MCF 10A (cell line): ENCODE measurements around the gene INVS. TPM values are rescaled to one million over a fixed set of nuclear protein-coding genes. Genes with fewer than 3 reads are reported as not detected.

Source experiments
- BruUV-seq: library from RNA; stranded (reverse); fragments of 400-500 nt; replicated peaks from 2 replicates; lab custom pipeline; 2021; lab: Mats Ljungman, UMichigan
- CTCF ChIA-PET: fragments of 300-600 bp; sonication (Branson Sonifier 250); formaldehyde crosslinking; extraction: SDS; loops from one replicate; lab custom pipeline; 2021; ENCODE audit warnings: antibody characterized with exemption, inconsistent platforms; lab: Yijun Ruan, JAX
- POLR2A ChIA-PET: fragments of 300-600, 350-650 bp; sonication (Branson Sonifier 250); formaldehyde crosslinking; extraction: SDS; loops from one replicate; lab custom pipeline; 2020; ENCODE audit warnings: antibody characterized with exemption, inconsistent platforms; lab: Yijun Ruan, JAX
- DNase-seq: peaks from one replicate; pipeline ENCODE4 v3.0.0-alpha.2; 2018; ENCODE audit not compliant: unreplicated experiment
- H3K27ac Mint-ChIP-seq: one replicate; pipeline ENCODE4 v1.8.0; 2022; ENCODE audit warnings: mild to moderate bottlenecking, low read depth, mixed read lengths; ENCODE audit not compliant: unreplicated experiment
- H3K27me3 Mint-ChIP-seq: one replicate; pipeline ENCODE4 v1.8.0; 2022; ENCODE audit warnings: mixed read lengths; ENCODE audit not compliant: insufficient read depth, unreplicated experiment
- H3K36me3 Mint-ChIP-seq: one replicate; pipeline ENCODE4 v1.8.0; 2022; ENCODE audit warnings: mild to moderate bottlenecking, moderate library complexity, mixed read lengths; ENCODE audit not compliant: insufficient read depth, unreplicated experiment
- H3K4me1 Mint-ChIP-seq: one replicate; pipeline ENCODE4 v1.8.0; 2022; ENCODE audit warnings: mixed read lengths; ENCODE audit not compliant: insufficient read depth, unreplicated experiment
- H3K4me3 Mint-ChIP-seq: one replicate; pipeline ENCODE4 v1.8.0; 2022; ENCODE audit warnings: mild to moderate bottlenecking, moderate library complexity, mixed read lengths; ENCODE audit not compliant: unreplicated experiment
- H3K9me3 Mint-ChIP-seq: one replicate; pipeline ENCODE4 v1.8.0; 2022; ENCODE audit warnings: mixed read lengths; ENCODE audit not compliant: unreplicated experiment
- intact Hi-C: fragments of 100-400 bp; cut with micrococcal nuclease; formaldehyde crosslinking; loops from 2 replicates; pipeline ENCODE4 v1.14.1; 2022
- total RNA-seq: library from RNA; stranded (reverse); gene quantifications from 2 replicates; pipeline ENCODE4 v1.2.3, GENCODE V29; 2022
- TF ChIP-seq, protein P1 (sequence below): fragments of 200-600 bp; IDR thresholded peaks from one replicate; pipeline ENCODE4 v1.8.0; 2022; ENCODE audit warnings: antibody characterized with exemption, mild to moderate bottlenecking; ENCODE audit not compliant: unreplicated experiment

Gene INVS
- total RNA-seq, 1 experiment from 2014 or later = 21.9 TPM

DNA sequence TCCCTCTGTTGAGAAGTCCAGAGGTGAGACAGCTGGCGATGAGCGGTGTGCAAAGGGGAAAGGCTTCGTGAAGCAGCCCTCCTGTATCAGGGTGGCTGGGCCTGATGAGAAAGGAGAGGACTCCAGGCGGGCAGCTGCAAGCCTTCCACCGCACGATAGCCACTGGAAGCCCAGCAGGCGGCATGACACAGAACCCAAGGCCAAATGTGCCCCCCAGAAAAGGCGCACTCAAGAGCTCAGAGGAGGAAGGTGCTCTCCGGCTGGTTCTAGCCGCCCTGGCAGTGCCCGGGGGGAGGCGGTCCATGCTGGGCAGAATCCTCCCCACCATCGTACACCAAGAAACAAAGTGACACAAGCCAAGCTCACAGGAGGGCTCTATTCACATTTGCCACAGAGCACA, 193.4 kb downstream of the INVS start:
- TF ChIP-seq, protein P1, sequence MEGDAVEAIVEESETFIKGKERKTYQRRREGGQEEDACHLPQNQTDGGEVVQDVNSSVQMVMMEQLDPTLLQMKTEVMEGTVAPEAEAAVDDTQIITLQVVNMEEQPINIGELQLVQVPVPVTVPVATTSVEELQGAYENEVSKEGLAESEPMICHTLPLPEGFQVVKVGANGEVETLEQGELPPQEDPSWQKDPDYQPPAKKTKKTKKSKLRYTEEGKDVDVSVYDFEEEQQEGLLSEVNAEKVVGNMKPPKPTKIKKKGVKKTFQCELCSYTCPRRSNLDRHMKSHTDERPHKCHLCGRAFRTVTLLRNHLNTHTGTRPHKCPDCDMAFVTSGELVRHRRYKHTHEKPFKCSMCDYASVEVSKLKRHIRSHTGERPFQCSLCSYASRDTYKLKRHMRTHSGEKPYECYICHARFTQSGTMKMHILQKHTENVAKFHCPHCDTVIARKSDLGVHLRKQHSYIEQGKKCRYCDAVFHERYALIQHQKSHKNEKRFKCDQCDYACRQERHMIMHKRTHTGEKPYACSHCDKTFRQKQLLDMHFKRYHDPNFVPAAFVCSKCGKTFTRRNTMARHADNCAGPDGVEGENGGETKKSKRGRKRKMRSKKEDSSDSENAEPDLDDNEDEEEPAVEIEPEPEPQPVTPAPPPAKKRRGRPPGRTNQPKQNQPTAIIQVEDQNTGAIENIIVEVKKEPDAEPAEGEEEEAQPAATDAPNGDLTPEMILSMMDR = no peak
- Mint-ChIP-seq H3K9me3 (peaks cover 8% of the 10 kb centered on the region), H3K4me1 (no peaks in the 10 kb centered on the region), H3K27me3 (no peaks in the 10 kb centered on the region), H3K4me3 (no peak overlapping the region), H3K36me3 (peaks cover 79% of the 10 kb centered on the region), H3K27ac (no peak overlapping the region)
- POLR2A ChIA-PET = no interaction called here
- intact Hi-C loops = no loop called here
- no TSS peak for BruUV-seq
- no peak for DNase-seq
- CTCF ChIA-PET = interaction anchor here (1.0 kb wide), 1 partner anchor 34 kb away, joined by 3 read pairs; no protein-coding TSS in a partner anchor

DNA sequence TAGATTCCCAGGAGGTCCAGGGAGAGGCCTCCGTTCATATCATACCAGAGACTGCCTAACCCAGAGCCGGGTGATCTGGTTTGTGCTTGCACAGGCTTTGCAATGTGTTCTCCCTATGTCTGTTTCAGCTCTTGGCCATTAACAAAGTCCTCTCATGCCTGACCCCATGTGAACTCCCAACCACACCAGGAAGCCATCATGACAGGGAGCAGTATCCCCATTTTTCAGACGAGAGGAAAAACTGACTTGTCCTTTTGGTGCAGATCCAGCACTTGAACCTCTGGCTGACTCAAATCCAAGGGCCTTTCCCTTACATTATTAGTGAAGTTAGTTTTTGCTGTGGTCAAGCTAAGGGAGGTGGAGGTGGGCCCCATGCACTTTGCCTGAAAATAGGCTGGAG, 195.3 kb downstream of the INVS start:
- Mint-ChIP-seq H3K9me3 (peaks cover 2% of the 10 kb centered on the region), H3K4me3 (no peak overlapping the region), H3K27ac (no peak overlapping the region), H3K27me3 (no peaks in the 10 kb centered on the region), H3K36me3 (peaks cover 83% of the 10 kb centered on the region), H3K4me1 (no peaks in the 10 kb centered on the region)
- ChIA-PET POLR2A (no interaction called here), CTCF (no interaction called here)
- DNase-seq = no peak
- intact Hi-C loops = no loop called here
- TF ChIP-seq, protein P1 = no peak
- BruUV-seq = no TSS peak

DNA sequence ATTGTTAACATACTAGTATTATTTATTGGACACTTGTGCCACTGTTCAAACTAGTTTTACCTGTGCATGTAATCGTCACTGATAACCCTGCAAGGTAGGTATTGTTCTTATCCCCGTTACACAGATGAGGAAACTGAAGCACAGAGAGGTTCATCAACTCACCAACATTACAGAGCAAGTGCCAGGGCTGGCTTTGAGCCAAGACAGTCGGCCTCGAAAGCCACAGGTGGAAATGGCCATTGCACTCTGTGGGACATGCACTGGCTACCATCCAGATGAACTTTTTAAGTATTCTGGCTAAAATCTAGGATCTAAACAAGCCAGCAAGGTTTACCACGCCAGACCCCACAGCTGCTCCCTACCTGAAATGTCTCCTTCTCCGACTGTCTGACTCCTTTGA, 195.8 kb downstream of the INVS start:
- TF ChIP-seq, protein P1 = no peak
- DNase-seq = no peak
- Mint-ChIP-seq H3K36me3 (peaks cover 85% of the 10 kb centered on the region), H3K27ac (no peak overlapping the region), H3K9me3 (no peaks in the 10 kb centered on the region), H3K27me3 (no peaks in the 10 kb centered on the region), H3K4me1 (no peaks in the 10 kb centered on the region), H3K4me3 (no peak overlapping the region)
- ChIA-PET POLR2A (no interaction called here), CTCF (no interaction called here)
- no TSS peak for BruUV-seq
- intact Hi-C loops = no loop called here

DNA sequence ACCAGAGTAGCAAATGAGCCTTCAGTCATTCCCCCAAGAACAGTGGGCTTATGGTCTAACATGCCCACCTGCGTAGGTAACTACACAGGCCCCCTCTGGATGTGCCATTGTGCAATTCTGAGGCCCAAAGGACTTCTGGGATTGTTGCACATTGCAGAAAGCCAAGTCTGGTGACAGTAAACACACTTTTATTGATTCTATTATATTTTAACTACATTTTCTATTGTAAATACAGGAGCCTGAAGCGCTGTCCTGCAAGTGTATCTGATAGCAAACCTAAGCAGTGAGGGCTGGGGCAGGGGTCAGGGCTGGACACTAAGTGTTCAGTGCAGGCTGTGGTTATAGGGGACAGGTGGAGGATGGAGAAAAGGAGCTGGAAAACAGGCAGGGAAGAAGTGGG, 196.2 kb downstream of the INVS start:
- Mint-ChIP-seq H3K4me1 (no peaks in the 10 kb centered on the region), H3K27me3 (no peaks in the 10 kb centered on the region), H3K36me3 (peaks cover 85% of the 10 kb centered on the region), H3K9me3 (no peaks in the 10 kb centered on the region), H3K4me3 (no peak overlapping the region), H3K27ac (no peak overlapping the region)
- DNase-seq = no peak
- BruUV-seq = no TSS peak
- intact Hi-C loops = no loop called here
- CTCF ChIA-PET = interaction anchor here (0.6 to 1.0 kb wide), 2 partner anchors 10 to 59 kb away, joined by 3 read pairs; no protein-coding TSS in a partner anchor
- TF ChIP-seq, protein P1 = no peak
- POLR2A ChIA-PET = interaction anchor here (0.6 kb wide), 1 partner anchor 8 kb away, joined by 3 read pairs; no protein-coding TSS in a partner anchor
